ENCODE results near the gene CCND1. TPM values are rescaled to one million over a fixed set of nuclear protein-coding genes. Genes with fewer than 3 reads are reported as not detected.

The CCND1 gene
- total and polyA plus RNA-seq, 2 of the 8 experiments (the other 6 are each of a cell fraction or from before 2014, with no cell fraction given) = 64.5 to 170 TPM

GRCh38 chr11:69642549-69642912, 1.6 kb downstream of the CCND1 start:
- peaks cover 13 to 35% (median 23%) of the 10 kb centered on the region in 4 experiments; a peak in 6 of 8 replicates for H3K36me3 ChIP-seq (ENCODE audit: control insufficient read depth in 2 of 4, insufficient read depth in 4 of 4, low read length in 3 of 4)
- H3K4me3 ChIP-seq (ENCODE audit: extremely low read depth in 1 of 4, insufficient read depth in 2 of 4, low read depth in 3 of 4, low read length in 4 of 4) = peak overlapping the region; percentile 90 to 97 (median 95)
- no peaks in the 10 kb centered on the region for H3K9me3 ChIP-seq (ENCODE audit: insufficient read depth in 2 of 2, low read depth in 1 of 2, low read length in 1 of 2)
- H3K56ac ChIP-seq (replicated peaks; ENCODE audit: insufficient read length, low read depth, low read length) = no peak overlapping the region
- H3K23me2 ChIP-seq (ENCODE audit: low read depth, low read length) = peaks cover 18% of the 10 kb centered on the region; the same call in 1 of the 2 replicates
- no peak overlapping the region for H2BK120ac ChIP-seq (replicated peaks; ENCODE audit: low read depth, low read length)
- CTCF ChIA-PET (ENCODE audit: partially characterized antibody) = interaction anchor here (0.7 to 5.5 kb wide), 14 partner anchors 14 to 539 kb away, joined by 3 to 36 read pairs (median 6); partner anchors contain the start of gene MYEOV
- H3K9ac ChIP-seq (replicated peaks in 1 of 4; ENCODE audit: extremely low read depth in 1 of 4, low read depth in 3 of 4, low read length in 3 of 4) = peak overlapping the region in 2 of 4 experiments; percentile 56 to 74; a peak in 4 of 7 replicates
- H4K91ac ChIP-seq (replicated peaks; ENCODE audit: insufficient read length, low read length) = no peak overlapping the region
- no peak overlapping the region; the same call in 1 of the 2 replicates for H3K18ac ChIP-seq (ENCODE audit: extremely low read depth, low read length)
- no peak overlapping the region for H4K5ac ChIP-seq (ENCODE audit: insufficient read length, low read depth, low read length)
- no peak overlapping the region for H2AFZ ChIP-seq (ENCODE audit: low read length)
- peaks cover 14 to 20% of the 10 kb centered on the region in 2 experiments for H4K20me1 ChIP-seq (replicated peaks in 1 of 2; ENCODE audit: control insufficient read depth in 1 of 2, insufficient read depth in 2 of 2, low read length in 2 of 2)
- H2AK5ac ChIP-seq (ENCODE audit: low read depth, low read length) = no peak overlapping the region
- no peak overlapping the region for H2BK20ac ChIP-seq (ENCODE audit: low read length)
- peaks cover 0 to 14% (median 7%) of the 10 kb centered on the region in 4 experiments; a peak in 6 of 7 replicates for H3K4me1 ChIP-seq (replicated peaks in 1 of 4; ENCODE audit: control insufficient read depth in 3 of 4, insufficient read depth in 4 of 4, low read length in 3 of 4)
- H2BK15ac ChIP-seq (ENCODE audit: low read length) = no peak overlapping the region
- peak overlapping the region; percentile 92; a peak in 3 of 4 replicates for H3K4me2 ChIP-seq (ENCODE audit: insufficient read depth in 1 of 2, low read depth in 2 of 2, low read length in 2 of 2)
- H3K27me3 ChIP-seq (replicated peaks in 1 of 4; ENCODE audit: control insufficient read depth in 3 of 4, extremely low read depth in 1 of 4, insufficient read depth in 3 of 4, low read length in 3 of 4) = peaks cover 0 to 8% (median 3%) of the 10 kb centered on the region in 4 experiments; a peak in 5 of 7 replicates
- H4K8ac ChIP-seq (ENCODE audit: extremely low read depth, insufficient read depth, low read length) = no peak overlapping the region
- no peak overlapping the region for H3K23ac ChIP-seq (ENCODE audit: insufficient read length)
- no peak overlapping the region for H2BK5ac ChIP-seq (ENCODE audit: low read depth, low read length)
- H3K27ac ChIP-seq (ENCODE audit: low read depth, low read length) = no peak overlapping the region
- DNase-seq (ENCODE audit: low read depth in 1 of 2, low spot score in 2 of 2) (no peak), FAIRE-seq (no peak)
- H3K79me1 ChIP-seq (ENCODE audit: low read depth, low read length) = peaks cover 6% of the 10 kb centered on the region; the same call in 1 of the 2 replicates
- TF ChIP-seq KDM4A (IDR thresholded peaks at IDR 0.05; ENCODE audit: low read depth, low read length, severe bottlenecking) (peak; percentile 9), CHD2 (IDR thresholded peaks at IDR 0.05; ENCODE audit: low read length) (no peak)
- no peak overlapping the region for H3K4ac ChIP-seq (replicated peaks; ENCODE audit: insufficient read length, low read depth, low read length)
- WGBS, 2 experiments (ENCODE audit: extremely low coverage in 1 of 2, insufficient coverage in 1 of 2, insufficient read length in 1 of 2, insufficient replicate concordance in 2 of 2, low coverage in 1 of 2, low lambda C conversion rate in 2 of 2, missing lambda C conversion rate in 1 of 2) = 0% methylated on average over 1 of the region's 40 CpGs; no CpG with 5 or more reads in 1 of the 2 experiments
- no peak overlapping the region for H3K14ac ChIP-seq (ENCODE audit: insufficient read length)
- peaks cover 0 to 34% of the 10 kb centered on the region in 2 experiments; a peak in 2 of 4 replicates for H3K79me2 ChIP-seq (ENCODE audit: control insufficient read depth in 1 of 2, insufficient read depth in 2 of 2, low read length in 2 of 2)
- POLR2A ChIA-PET (ENCODE audit: partially characterized antibody) = interaction anchor here (1.1 to 13.2 kb wide), 9 partner anchors 8 to 540 kb away, joined by 3 to 197 read pairs (median 7); partner anchors contain the start of gene MYEOV
- no peak overlapping the region for H2BK12ac ChIP-seq (ENCODE audit: low read depth, low read length)

Measured in H1 (cell line).